AG04449 (cell line): Measurements from ENCODE around the gene BCAS4.

Experiments
- CTCF ChIA-PET: fragments of 350-600 bp; formaldehyde crosslinking; extraction: SDS; loops from one replicate; lab custom pipeline; 2021; ENCODE audit warnings: antibody characterized with exemption; lab: Yijun Ruan, JAX
- POLR2A ChIA-PET: fragments of 400-600, 350-600 bp; formaldehyde crosslinking; extraction: SDS; loops from one replicate; lab custom pipeline; 2020; ENCODE audit warnings: antibody characterized with exemption, inconsistent platforms; lab: Yijun Ruan, JAX
- DNase-seq: peaks from one replicate; pipeline ENCODE4 v3.0.0-alpha.2; 2010; ENCODE audit warnings: low read depth, low spot score
- H3K4me3 ChIP-seq: 2 replicates; pipeline ENCODE4 v1.5.1; 2011; ENCODE audit warnings: low read depth, mild to moderate bottlenecking, control low read depth, low read length
- CTCF ChIP-seq: IDR thresholded peaks from one replicate; pipeline ENCODE4 v1.5.1; 2011; ENCODE audit warnings: mild to moderate bottlenecking, moderate library complexity, low read length, control low read depth, inconsistent platforms; ENCODE audit not compliant: insufficient read depth; ENCODE audit errors: missing control alignments

The BCAS4 gene

GRCh38 chr20:50866036-50866685 is 71.3 kb downstream of the BCAS4 start:
- DNase-seq, result no peak
- ChIA-PET POLR2A (interaction anchor here (0.7 kb wide), 1 partner anchor 24 kb away, joined by 3 read pairs; no protein-coding TSS in a partner anchor), CTCF (interaction anchor here (0.7 to 0.8 kb wide), 3 partner anchors 14 to 72 kb away, joined by 3 read pairs; no protein-coding TSS in a partner anchor)
- H3K4me3 ChIP-seq, result no peak overlapping the region
- TF ChIP-seq CTCF, result no peak

GRCh38 chr20:50866831-50867230 is 72.0 kb downstream of the BCAS4 start:
- CTCF ChIA-PET, result interaction anchor here (0.8 kb wide), 1 partner anchor 72 kb away, joined by 3 read pairs; no protein-coding TSS in a partner anchor

GRCh38 chr20:50867805-50868204 is 72.9 kb downstream of the BCAS4 start:
- ChIA-PET POLR2A (no interaction called here), CTCF (no interaction called here)
- DNase-seq, result no peak
- TF ChIP-seq CTCF, result no peak
- H3K4me3 ChIP-seq, result no peak overlapping the region

More at GRCh38 chr20:50866831-50867230, 72.0 kb downstream of the BCAS4 start:
- TF ChIP-seq CTCF, result no peak
- DNase-seq, result no peak
- POLR2A ChIA-PET, result no interaction called here
- no peak overlapping the region for H3K4me3 ChIP-seq

- CTCF ChIA-PET, result interaction anchor here (0.6 kb wide), 1 partner anchor 763 kb away, joined by 3 read pairs; no protein-coding TSS in a partner anchor
- no peak for DNase-seq
- POLR2A ChIA-PET, result no interaction called here
- H3K4me3 ChIP-seq, result no peak overlapping the region
- no peak for TF ChIP-seq CTCF
Observed at GRCh38 chr20:50868509-50869495, 73.9 kb downstream of the BCAS4 start.

- peak overlapping the region; percentile 30 for H3K4me3 ChIP-seq
- no peak for TF ChIP-seq CTCF
- POLR2A ChIA-PET, result no interaction called here
- DNase-seq, result no peak
- CTCF ChIA-PET, result interaction anchor here (0.9 to 1.8 kb wide), 3 partner anchors 14 to 76 kb away, joined by 3 to 4 read pairs (median 4); partner anchors contain the start of genes ADNP and BCAS4
Observed at GRCh38 chr20:50870561-50871161, 75.8 kb downstream of the BCAS4 start.
